Upper lobe of left lung (tissue), 4 donors: ENCODE data around the gene CSNK1G2.

ENCODE experiments used
- EP300 ChIP-seq, 4 donors: sonication (generic); formaldehyde crosslinking; IDR thresholded peaks; one replicate each; pipeline ENCODE4 v1.5.1; 2017; ENCODE audit warnings: antibody characterized with exemption in 4 of 4, control low read depth in 2 of 4
- POLR2A ChIP-seq, 4 donors: fragments of 450-650 bp; IDR thresholded peaks; one replicate each; pipeline ENCODE4 v1.5.1; 2016 to 2017; ENCODE audit warnings: antibody characterized with exemption in 4 of 4, mild to moderate bottlenecking in 2 of 4
- POLR2AphosphoS5 ChIP-seq, 2 donors: sonication (generic); formaldehyde crosslinking; IDR thresholded peaks; one replicate each; pipeline ENCODE4 v1.5.1; 2017; ENCODE audit warnings: antibody characterized with exemption in 2 of 2
- TF ChIP-seq, protein P1 (sequence below), 6 experiments: fragments of 450-650 bp in 4 of 6; fragments of 200-600 bp in 2 of 6; sonication (generic) in 2 of 6; IDR thresholded peaks; one replicate each; pipeline ENCODE4 v1.5.1; 2016 to 2019; ENCODE audit warnings: antibody characterized with exemption in 6 of 6

GRCh38 chr19:1977120-1977519 lies 36.1 kb downstream of the CSNK1G2 start:
- TF ChIP-seq, protein P1, sequence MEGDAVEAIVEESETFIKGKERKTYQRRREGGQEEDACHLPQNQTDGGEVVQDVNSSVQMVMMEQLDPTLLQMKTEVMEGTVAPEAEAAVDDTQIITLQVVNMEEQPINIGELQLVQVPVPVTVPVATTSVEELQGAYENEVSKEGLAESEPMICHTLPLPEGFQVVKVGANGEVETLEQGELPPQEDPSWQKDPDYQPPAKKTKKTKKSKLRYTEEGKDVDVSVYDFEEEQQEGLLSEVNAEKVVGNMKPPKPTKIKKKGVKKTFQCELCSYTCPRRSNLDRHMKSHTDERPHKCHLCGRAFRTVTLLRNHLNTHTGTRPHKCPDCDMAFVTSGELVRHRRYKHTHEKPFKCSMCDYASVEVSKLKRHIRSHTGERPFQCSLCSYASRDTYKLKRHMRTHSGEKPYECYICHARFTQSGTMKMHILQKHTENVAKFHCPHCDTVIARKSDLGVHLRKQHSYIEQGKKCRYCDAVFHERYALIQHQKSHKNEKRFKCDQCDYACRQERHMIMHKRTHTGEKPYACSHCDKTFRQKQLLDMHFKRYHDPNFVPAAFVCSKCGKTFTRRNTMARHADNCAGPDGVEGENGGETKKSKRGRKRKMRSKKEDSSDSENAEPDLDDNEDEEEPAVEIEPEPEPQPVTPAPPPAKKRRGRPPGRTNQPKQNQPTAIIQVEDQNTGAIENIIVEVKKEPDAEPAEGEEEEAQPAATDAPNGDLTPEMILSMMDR (IDR thresholded peaks at IDR 0.05): no peak
- TF ChIP-seq EP300 (IDR thresholded peaks at IDR 0.05) (no peak), POLR2AphosphoS5 (IDR thresholded peaks at IDR 0.05) (no peak), POLR2A (IDR thresholded peaks at IDR 0.05) (no peak)
